Astrocyte (in vitro differentiated cells and primary cell): ENCODE results near the gene CD3G.

Source experiments
- CTCF ChIP-seq: IDR thresholded peaks from 2 replicates; pipeline ENCODE4 v1.5.1; 2011; ENCODE audit warnings: low read depth, mild to moderate bottlenecking, inconsistent platforms, low read length, moderate library complexity; ENCODE audit not compliant: insufficient read depth
- EZH2 ChIP-seq: IDR thresholded peaks from 2 replicates; pipeline ENCODE4 v1.6.1; 2012; ENCODE audit warnings: mild to moderate bottlenecking, low read length, inconsistent platforms; ENCODE audit not compliant: insufficient read depth

- TF ChIP-seq CTCF (no peak), EZH2 (no peak)
Measured at GRCh38 chr11:118364956-118365615, 20.9 kb downstream of the CD3G start.
